ENCODE results near the gene AQP12A.

GRCh38 chr2:240672701-240673190 lies 18.9 kb upstream of the AQP12A start:
- TF ChIP-seq POLR2A (IDR thresholded peaks at IDR 0.05; ENCODE audit: low read length) (no peak), GATA1 (IDR thresholded peaks at IDR 0.05; ENCODE audit: low read depth, low read length) (no peak)
